Erythroblast (primary cell): ENCODE results near the gene MAPK8.

Experiments used
- DNase-seq, 2 experiments: peaks; one replicate each; lab custom pipeline; 2025; lab: John Stamatoyannopoulos, UW
- GATA1 ChIP-seq: IDR thresholded peaks from 2 replicates; pipeline ENCODE4 v1.6.1; 2011; ENCODE audit warnings: low read depth, mild to moderate bottlenecking, control low read depth, low read length, moderate library complexity
- POLR2A ChIP-seq: IDR thresholded peaks from 2 replicates; pipeline ENCODE4 v1.6.1; 2011; ENCODE audit warnings: mild to moderate bottlenecking, low read length

MAPK8 gene

DNA sequence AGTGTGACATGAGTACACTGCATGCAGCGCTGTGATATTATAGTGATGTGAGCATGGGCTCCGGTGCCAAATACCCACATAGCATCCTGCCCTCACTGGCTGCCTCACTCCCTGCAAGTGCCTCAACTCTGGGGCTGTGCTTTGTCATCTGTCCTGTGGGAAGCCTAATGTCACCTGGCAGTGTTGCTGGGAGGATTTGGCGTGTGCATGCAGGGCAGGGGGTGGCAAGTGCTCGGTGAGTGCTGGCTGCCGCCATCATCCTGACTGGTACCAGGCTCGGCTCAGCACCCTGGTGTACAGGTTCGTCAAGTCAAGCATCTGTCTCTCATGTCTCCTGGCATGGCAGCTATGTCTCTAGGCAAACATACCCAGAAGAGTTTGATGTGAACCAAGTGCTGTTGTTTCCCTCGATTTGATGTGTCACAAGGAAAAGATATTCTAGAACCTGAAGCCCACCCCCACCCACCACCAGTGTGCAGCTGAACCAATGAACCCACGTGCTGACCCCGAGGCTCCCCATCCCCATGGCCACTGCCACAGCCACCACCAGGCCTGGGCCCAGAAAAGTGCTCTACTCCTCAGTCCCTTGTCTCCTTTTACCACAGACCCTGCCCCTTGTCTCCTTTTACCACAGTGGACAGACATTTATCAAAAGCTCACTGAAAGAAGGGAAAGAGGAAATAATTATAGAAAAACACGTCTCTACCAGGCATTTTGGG lies 135.8 kb downstream of the MAPK8 start:
- TF ChIP-seq POLR2A: no peak
- TF ChIP-seq GATA1: no peak
- DNase-seq: no peak

GRCh38 chr10:48442809-48443177 lies 136.3 kb downstream of the MAPK8 start:
- TF ChIP-seq GATA1 (no peak), POLR2A (no peak)

DNA sequence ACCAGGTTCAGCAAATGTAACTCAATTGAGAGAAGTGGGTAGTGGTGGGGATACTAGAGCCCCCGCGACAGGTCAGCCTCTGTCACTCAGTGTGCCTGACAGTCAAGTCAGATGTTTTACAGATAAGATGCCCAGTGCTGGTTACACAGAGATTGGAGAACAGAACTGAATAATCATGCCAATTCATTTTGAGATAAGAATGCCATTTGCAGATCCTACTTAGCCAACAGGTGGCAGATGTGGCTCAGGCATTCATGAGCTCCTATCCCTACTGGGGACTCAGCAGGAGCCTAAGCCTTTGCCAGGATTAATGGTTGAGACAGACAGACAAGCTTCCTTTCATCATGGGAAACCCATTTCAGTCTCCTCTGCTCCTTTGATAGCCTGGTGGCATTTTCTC lies 137.8 kb downstream of the MAPK8 start:
- TF ChIP-seq POLR2A: no peak
- no peak for TF ChIP-seq GATA1
- peak; percentile 55 to 65 for DNase-seq

More at GRCh38 chr10:48442809-48443177, 136.3 kb downstream of the MAPK8 start:
- no peak for DNase-seq

DNA sequence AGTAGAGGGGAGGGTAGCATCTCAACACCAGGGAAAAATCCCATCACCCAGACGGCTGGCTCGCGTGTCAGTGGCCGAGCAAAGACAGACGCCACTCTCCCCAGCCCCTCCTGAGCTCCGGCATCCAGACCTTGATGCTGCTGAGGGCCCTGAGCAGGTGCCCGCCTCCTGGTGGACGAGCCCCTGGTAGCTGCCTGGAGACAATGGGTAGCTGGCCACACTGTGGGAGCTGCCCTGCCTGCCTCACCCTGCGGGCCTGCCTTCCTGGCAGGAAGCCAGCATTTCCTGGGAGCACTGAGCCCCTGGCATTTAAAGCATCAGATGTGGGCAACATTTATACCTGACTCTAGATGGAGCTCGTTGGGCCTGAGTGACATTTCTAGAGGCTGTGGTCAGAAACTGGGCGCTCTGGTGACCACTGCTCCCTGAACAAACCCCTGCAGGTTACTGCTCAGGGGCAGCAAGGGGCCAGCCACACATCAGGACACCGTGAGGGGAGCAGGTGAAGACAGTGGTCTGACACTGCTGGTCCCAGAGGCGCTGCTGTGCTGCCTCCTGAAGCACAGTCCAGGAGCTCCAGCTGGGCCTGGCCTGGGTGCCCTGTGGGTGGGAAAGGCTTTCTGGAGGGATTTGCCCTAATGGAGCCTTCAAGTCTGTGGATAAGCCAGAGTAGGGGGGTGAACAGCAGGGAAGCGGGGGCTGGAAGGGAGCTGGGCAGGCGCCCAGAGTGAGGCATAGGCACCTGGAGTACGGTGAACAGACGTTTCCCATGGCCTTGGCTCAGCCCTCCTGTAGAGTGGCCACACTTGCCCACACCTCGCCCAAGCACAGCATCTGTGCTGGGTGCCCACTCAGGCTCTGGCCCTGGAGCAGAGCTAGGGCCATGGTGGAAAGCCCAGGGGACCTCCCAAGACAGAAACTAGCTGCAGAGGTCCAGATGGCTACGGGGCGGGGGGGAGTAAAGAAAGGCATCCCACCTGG lies 138.7 kb downstream of the MAPK8 start:
- DNase-seq: no peak
- TF ChIP-seq GATA1: no peak
- TF ChIP-seq POLR2A: no peak

GRCh38 chr10:48445932-48446331 lies 139.5 kb downstream of the MAPK8 start:
- TF ChIP-seq GATA1 (no peak), POLR2A (no peak)
- DNase-seq: no peak

DNA sequence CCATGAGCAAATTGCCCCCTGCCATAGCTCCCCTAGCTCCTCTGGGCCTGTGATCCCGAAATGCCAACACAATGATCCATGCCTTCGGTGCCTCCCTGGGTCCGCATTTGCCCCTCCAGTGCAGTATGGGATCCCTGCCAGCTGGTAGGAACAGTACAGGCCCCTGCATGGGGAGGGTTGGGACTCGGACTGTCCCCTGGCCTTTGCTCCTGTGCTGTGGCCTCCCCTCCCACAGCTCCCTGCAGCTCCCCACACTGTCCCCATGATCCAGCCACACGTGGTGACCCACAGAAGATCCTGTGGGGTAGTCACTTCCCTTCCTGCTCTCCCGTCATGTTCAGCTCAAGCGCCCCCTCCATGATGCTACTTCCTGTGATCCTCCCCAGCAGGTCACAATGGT lies 140.3 kb downstream of the MAPK8 start:
- no peak for TF ChIP-seq GATA1
- no peak for TF ChIP-seq POLR2A
- no peak for DNase-seq

GRCh38 chr10:48447356-48448215 lies 141.1 kb downstream of the MAPK8 start:
- TF ChIP-seq POLR2A (no peak), GATA1 (no peak)
- DNase-seq: no peak

- no peak for TF ChIP-seq GATA1
- TF ChIP-seq POLR2A: no peak
- DNase-seq: no peak
Measured at GRCh38 chr10:48448796-48449195, 142.3 kb downstream of the MAPK8 start.

DNA sequence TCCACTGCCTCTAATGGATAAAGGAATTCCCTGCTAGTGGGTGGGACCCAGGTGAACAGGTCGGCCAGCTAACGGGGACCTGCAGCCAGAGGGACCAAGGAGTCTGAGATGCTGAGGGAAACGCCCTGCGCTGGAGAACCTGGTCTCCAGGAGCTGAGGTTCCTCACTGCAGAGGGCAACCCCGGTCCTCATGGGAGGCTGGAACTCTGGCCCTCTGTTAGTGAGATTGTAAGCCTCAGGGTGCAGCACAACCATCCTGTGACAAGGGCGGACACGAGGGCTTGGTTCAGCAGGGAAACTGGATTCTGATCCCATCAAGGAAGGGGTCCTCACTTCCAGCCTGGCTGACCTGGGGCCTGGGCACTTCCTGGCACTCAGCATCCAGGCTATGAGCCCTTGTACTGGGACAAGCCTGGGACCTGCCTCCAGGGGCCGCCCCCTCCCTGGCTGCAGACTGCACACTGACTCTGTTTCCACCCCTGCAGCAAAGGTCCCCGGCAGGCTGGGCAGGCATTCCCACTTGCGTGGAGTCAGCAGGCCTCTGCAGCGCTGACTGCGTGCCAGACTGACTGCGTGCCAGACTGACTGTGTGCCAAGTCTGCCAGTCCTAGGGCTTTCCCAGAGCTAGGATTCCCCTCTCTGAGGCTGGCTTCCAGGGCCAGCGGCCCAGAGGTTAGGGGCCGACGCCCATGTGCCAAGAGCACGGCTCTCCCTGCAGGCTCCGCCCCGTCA lies 143.2 kb downstream of the MAPK8 start:
- no peak for TF ChIP-seq GATA1
- no peak for TF ChIP-seq POLR2A
- DNase-seq: no peak

GRCh38 chr10:48450233-48450740 lies 143.8 kb downstream of the MAPK8 start:
- no peak for DNase-seq
- no peak for TF ChIP-seq POLR2A
- TF ChIP-seq GATA1: no peak

- no peak for TF ChIP-seq POLR2A
- no peak for TF ChIP-seq GATA1
Measured at GRCh38 chr10:48450741-48451466, 144.4 kb downstream of the MAPK8 start.

More at GRCh38 chr10:48450741-48451466, 144.4 kb downstream of the MAPK8 start:
- DNase-seq: no peak
